Measurements from ENCODE around the gene MACROH2A1. TPM values are rescaled to one million over a fixed set of nuclear protein-coding genes. Genes with fewer than 3 reads are reported as not detected.

MACROH2A1 gene
- total and polyA plus RNA-seq, 9 of the 15 experiments (the other 6 are each of a cell fraction or from before 2014, with no cell fraction given), result 44.9 to 289 (median 193) TPM

GRCh38 chr5:135369952-135370351 is 29.1 kb downstream of the MACROH2A1 start (continued):
- TF ChIP-seq ZBTB40 (IDR thresholded peaks at IDR 0.05), result no peak
- TF ChIP-seq ZBTB40 (CRISPR knock-in tag; IDR thresholded peaks at IDR 0.05), result no peak
- no peak for TF ChIP-seq RHOXF2B (CRISPR knock-in tag; conservative IDR thresholded peaks at IDR 0.05)

Measured in K562 (cell line).